Spleen (tissue), 7 donors: ENCODE measurements around the gene CRLF1.

ENCODE experiments used
- POLR2AphosphoS5 ChIP-seq, 3 donors: sonication (generic); formaldehyde crosslinking; IDR thresholded peaks; one replicate each; pipeline ENCODE4 v1.5.1; 2017; ENCODE audit warnings: antibody characterized with exemption in 3 of 3
- TF ChIP-seq, protein P1 (sequence below), 11 experiments: fragments of 200-600 bp in 7 of 11; fragments of 450-650 bp in 4 of 11; sonication (generic) in 4 of 11; IDR thresholded peaks in 8 of 11; conservative IDR thresholded peaks in 3 of 11; 1 replicate in 7 of 11; 2 replicates in 4 of 11; pipeline versions ENCODE4 v1.4.0 to v1.8.0; 2016 to 2021; ENCODE audit warnings: antibody characterized with exemption in 11 of 11, inconsistent platforms in 4 of 11, mild to moderate bottlenecking in 1 of 11
- donor health status: DM: no; HTN: no; CAD: no; lungs with moderate emphysema.
- donor health status: DM: no; HTN: no; CAD: no.
- donor health status: DM: no; HTN: no; CAD: no.

DNA sequence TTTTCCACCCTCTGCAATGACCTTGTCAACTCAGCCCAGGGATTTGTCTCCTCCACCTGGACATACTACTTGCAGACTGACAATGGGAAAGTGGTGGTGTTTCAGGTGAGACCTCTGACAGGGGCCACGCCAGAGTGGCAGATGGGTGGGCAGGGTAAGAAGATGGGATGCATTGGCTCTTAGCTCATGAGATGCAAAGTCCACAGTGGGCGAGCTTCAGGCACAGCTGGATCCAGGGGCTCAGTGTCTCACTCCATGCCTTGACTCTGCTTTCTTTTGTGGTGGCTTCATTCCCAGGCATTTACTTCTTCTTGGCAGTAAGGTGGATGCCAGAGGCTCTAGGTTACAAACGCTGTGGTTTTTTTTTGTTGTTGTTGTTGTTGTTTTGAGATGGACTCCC is 9.4 kb upstream of the CRLF1 start:
- TF ChIP-seq, protein P1, sequence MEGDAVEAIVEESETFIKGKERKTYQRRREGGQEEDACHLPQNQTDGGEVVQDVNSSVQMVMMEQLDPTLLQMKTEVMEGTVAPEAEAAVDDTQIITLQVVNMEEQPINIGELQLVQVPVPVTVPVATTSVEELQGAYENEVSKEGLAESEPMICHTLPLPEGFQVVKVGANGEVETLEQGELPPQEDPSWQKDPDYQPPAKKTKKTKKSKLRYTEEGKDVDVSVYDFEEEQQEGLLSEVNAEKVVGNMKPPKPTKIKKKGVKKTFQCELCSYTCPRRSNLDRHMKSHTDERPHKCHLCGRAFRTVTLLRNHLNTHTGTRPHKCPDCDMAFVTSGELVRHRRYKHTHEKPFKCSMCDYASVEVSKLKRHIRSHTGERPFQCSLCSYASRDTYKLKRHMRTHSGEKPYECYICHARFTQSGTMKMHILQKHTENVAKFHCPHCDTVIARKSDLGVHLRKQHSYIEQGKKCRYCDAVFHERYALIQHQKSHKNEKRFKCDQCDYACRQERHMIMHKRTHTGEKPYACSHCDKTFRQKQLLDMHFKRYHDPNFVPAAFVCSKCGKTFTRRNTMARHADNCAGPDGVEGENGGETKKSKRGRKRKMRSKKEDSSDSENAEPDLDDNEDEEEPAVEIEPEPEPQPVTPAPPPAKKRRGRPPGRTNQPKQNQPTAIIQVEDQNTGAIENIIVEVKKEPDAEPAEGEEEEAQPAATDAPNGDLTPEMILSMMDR (IDR thresholded peaks at IDR 0.05 in 8 of 11, conservative IDR thresholded peaks at IDR 0.05 in 3 of 11) = no peak
- no peak for TF ChIP-seq POLR2AphosphoS5 (IDR thresholded peaks at IDR 0.05)
